Left lung (tissue), 10 donors: Measurements from ENCODE around the gene CCDC86. TPM values are rescaled to one million over a fixed set of nuclear protein-coding genes. Genes with fewer than 3 reads are reported as not detected.

Experiments
- ATAC-seq: fragments of 200-7000 bp; cut with Tn5 transposase; one replicate; pipeline ENCODE4 v1.9.1; 2020; ENCODE audit warnings: moderate library complexity
- DNase-seq, 4 donors: peaks; one replicate each; pipeline ENCODE4 v3.0.0-alpha.2; 2013 to 2020
- H3K27ac ChIP-seq, 2 donors: fragments of 200-600 bp; sonication (generic) in 1 of 2; one replicate each; pipeline versions ENCODE4 v1.5.0 to v1.8.0; 2020 to 2021
- H3K27me3 ChIP-seq, 2 donors: fragments of 200-600 bp; sonication (generic) in 1 of 2; one replicate each; pipeline versions ENCODE4 v1.5.0 to v1.8.0; 2020 to 2021
- H3K36me3 ChIP-seq, 2 donors: fragments of 200-600 bp; sonication (generic) in 1 of 2; one replicate each; pipeline versions ENCODE4 v1.5.0 to v1.8.0; 2020 to 2021
- H3K4me1 ChIP-seq, 2 donors: fragments of 200-600 bp; one replicate each; pipeline ENCODE4 v1.8.0; 2021
- H3K4me3 ChIP-seq, 2 donors: fragments of 200-600 bp; sonication (generic) in 1 of 2; one replicate each; pipeline versions ENCODE4 v1.5.0 to v1.8.0; 2020 to 2021; ENCODE audit warnings: mild to moderate bottlenecking in 1 of 2
- H3K9me3 ChIP-seq, 2 donors: fragments of 200-600 bp; sonication (generic) in 1 of 2; one replicate each; pipeline versions ENCODE4 v1.5.0 to v1.8.0; 2020 to 2021
- CTCF ChIP-seq, 2 donors: fragments of 200-600 bp; sonication (generic) in 1 of 2; IDR thresholded peaks; one replicate each; pipeline versions ENCODE4 v1.5.0 to v1.8.0; 2021; ENCODE audit warnings: antibody characterized with exemption in 2 of 2
- intact Hi-C, 2 donors: fragments of 100-400 bp; cut with DNase I; formaldehyde crosslinking; loops; one replicate each; pipeline versions ENCODE4 v1.11.2 to v1.14.2; 2022
- polyA plus RNA-seq, 6 donors: library from polyadenylated mRNA; unstranded; fragments of 120-200 nt; gene quantifications; one replicate each; pipeline ENCODE4 v1.2.1, GENCODE V29; 2013; ENCODE audit not compliant: insufficient read length in 6 of 6
- total RNA-seq, 2 donors: library from RNA; stranded (reverse); fragmentation: NEBNext Ultra II Directional; extraction: Animal tissue kit (Norgen Biotek cat#: 25700); gene quantifications; one replicate each; pipeline ENCODE4 v1.2.1, GENCODE V29; 2021
- donor health status: DM: no; HTN: yes; CAD: no.
- donor health status: DM: no; HTN: no; CAD: no.

Gene CCDC86
- total and polyA plus RNA-seq, 8 donors: 10.2 to 23.1 (median 16.5) TPM

- no peak for TF ChIP-seq CTCF (IDR thresholded peaks at IDR 0.05)
- no peak for ATAC-seq
- DNase-seq: no peak
- intact Hi-C loops: no loop called here
- H3K36me3 ChIP-seq: peaks cover 0 to 35% of the 10 kb centered on the region in 2 donors
- H3K4me1 ChIP-seq: no peaks in the 10 kb centered on the region
- H3K9me3 ChIP-seq: no peaks in the 10 kb centered on the region
- peaks cover 0 to 11% of the 10 kb centered on the region in 2 donors for H3K27me3 ChIP-seq
- no peak overlapping the region for H3K4me3 ChIP-seq
- H3K27ac ChIP-seq: no peak overlapping the region
Observed at GRCh38 chr11:60854847-60855725, 13.2 kb downstream of the CCDC86 start.

GRCh38 chr11:60855726-60856633 is 14.1 kb downstream of the CCDC86 start, which contains the start of gene PTGDR2:
Gene PTGDR2 (minus strand): TSS chr11:60855950. CDS start chr11:60853722, 2,228 bp downstream.
- no peak within 1 kb of the TSS for H3K27ac ChIP-seq
- no peak within 1 kb of the TSS for H3K4me3 ChIP-seq
- H3K36me3 ChIP-seq: peaks cover 0 to 26% of the 10 kb centered on the region in 2 donors
- H3K9me3 ChIP-seq: no peaks in the 10 kb centered on the region
- intact Hi-C loops: no loop called here
- DNase-seq: no peak
- H3K27me3 ChIP-seq: peaks cover 0 to 11% of the 10 kb centered on the region in 2 donors
- TF ChIP-seq CTCF (IDR thresholded peaks at IDR 0.05): no peak
- no peak for ATAC-seq
- H3K4me1 ChIP-seq: no peaks in the 10 kb centered on the region

- DNase-seq: peak in 1 of 4 donors; percentile 0
- intact Hi-C loops: no loop called here
- TF ChIP-seq CTCF (IDR thresholded peaks at IDR 0.05): no peak
Observed at GRCh38 chr11:60857378-60858232, 15.7 kb downstream of the CCDC86 start.

GRCh38 chr11:60858236-60858635 is 16.3 kb downstream of the CCDC86 start:
- DNase-seq: peak in 1 of 4 donors; percentile 19
- TF ChIP-seq CTCF (IDR thresholded peaks at IDR 0.05): no peak
- peaks cover 0 to 3% of the 10 kb centered on the region in 2 donors for H3K36me3 ChIP-seq
- H3K27me3 ChIP-seq: peaks cover 0 to 11% of the 10 kb centered on the region in 2 donors
- no peaks in the 10 kb centered on the region for H3K9me3 ChIP-seq
- ATAC-seq: no peak
- intact Hi-C loops: no loop called here
- no peak overlapping the region for H3K4me3 ChIP-seq
- H3K4me1 ChIP-seq: no peaks in the 10 kb centered on the region
- H3K27ac ChIP-seq: no peak overlapping the region

More at GRCh38 chr11:60857378-60858232, 15.7 kb downstream of the CCDC86 start:
- H3K9me3 ChIP-seq: no peaks in the 10 kb centered on the region
- no peak for ATAC-seq
- H3K36me3 ChIP-seq: peaks cover 0 to 10% of the 10 kb centered on the region in 2 donors
- H3K27ac ChIP-seq: no peak overlapping the region
- no peaks in the 10 kb centered on the region for H3K4me1 ChIP-seq
- no peak overlapping the region for H3K4me3 ChIP-seq
- H3K27me3 ChIP-seq: peaks cover 0 to 11% of the 10 kb centered on the region in 2 donors
